ENCODE results near the gene ARHGEF7.

ARHGEF7 gene

DNA sequence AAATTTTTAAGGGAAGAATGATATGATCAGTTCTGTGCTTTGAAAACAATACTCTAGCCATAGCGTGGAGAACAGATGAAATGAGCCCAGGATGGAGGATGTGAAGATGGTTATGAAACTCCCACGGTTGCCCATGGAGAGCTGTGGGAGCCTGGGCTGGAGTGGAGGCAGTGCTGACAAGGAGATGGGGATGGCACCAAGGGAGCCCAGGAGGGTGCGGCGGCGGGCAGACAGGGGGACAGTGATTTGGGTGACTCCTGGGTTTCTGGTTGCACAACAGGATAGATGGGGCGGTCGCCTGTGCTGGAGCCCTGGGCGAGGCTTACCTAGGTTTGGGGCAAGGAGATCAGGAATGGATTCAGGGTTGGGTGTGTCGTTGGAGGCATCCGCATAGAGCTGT, 15.9 kb downstream of the ARHGEF7 start:
- TF ChIP-seq, protein P1, sequence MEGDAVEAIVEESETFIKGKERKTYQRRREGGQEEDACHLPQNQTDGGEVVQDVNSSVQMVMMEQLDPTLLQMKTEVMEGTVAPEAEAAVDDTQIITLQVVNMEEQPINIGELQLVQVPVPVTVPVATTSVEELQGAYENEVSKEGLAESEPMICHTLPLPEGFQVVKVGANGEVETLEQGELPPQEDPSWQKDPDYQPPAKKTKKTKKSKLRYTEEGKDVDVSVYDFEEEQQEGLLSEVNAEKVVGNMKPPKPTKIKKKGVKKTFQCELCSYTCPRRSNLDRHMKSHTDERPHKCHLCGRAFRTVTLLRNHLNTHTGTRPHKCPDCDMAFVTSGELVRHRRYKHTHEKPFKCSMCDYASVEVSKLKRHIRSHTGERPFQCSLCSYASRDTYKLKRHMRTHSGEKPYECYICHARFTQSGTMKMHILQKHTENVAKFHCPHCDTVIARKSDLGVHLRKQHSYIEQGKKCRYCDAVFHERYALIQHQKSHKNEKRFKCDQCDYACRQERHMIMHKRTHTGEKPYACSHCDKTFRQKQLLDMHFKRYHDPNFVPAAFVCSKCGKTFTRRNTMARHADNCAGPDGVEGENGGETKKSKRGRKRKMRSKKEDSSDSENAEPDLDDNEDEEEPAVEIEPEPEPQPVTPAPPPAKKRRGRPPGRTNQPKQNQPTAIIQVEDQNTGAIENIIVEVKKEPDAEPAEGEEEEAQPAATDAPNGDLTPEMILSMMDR (IDR thresholded peaks at IDR 0.05; ENCODE audit: insufficient read depth, low read length, poor library complexity, severe bottlenecking), result no peak
- H3K27me3 ChIP-seq (replicated peaks; ENCODE audit: control insufficient read depth, insufficient read depth, low read length), result no peaks in the 10 kb centered on the region
- no peaks in the 10 kb centered on the region for H3K36me3 ChIP-seq (ENCODE audit: control insufficient read depth, insufficient read depth, low read length)
- no peak for DNase-seq (ENCODE audit: extremely low read depth, insufficient read length)
- no peak overlapping the region for H3K4me3 ChIP-seq (replicated peaks; ENCODE audit: low read depth, low read length)

DNA sequence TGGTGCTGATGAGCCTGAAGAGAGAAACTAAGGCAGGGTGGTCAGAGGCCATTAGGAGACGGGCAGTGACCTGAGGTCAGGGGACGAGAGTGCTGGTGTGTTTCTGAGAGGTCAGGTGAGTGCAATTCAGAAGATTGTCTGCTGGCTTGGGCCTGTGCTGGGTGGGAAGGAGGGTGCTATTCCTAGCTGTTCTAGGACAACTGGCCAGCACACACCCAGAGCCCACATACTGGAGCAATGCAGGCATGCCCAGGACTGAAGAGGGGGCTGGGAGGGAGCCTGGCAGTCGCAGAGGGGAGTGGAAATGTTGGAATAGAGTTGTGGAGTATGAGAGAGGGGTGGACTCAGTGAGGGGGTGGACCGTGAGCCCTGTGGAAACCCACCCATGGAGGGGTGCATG, 16.5 kb downstream of the ARHGEF7 start:
- no peaks in the 10 kb centered on the region for H3K27me3 ChIP-seq (replicated peaks; ENCODE audit: control insufficient read depth, insufficient read depth, low read length)
- no peak overlapping the region for H3K4me3 ChIP-seq (replicated peaks; ENCODE audit: low read depth, low read length)
- H3K36me3 ChIP-seq (ENCODE audit: control insufficient read depth, insufficient read depth, low read length), result no peaks in the 10 kb centered on the region
- TF ChIP-seq, protein P1 (IDR thresholded peaks at IDR 0.05; ENCODE audit: insufficient read depth, low read length, poor library complexity, severe bottlenecking), result no peak
- DNase-seq (ENCODE audit: extremely low read depth, insufficient read length), result no peak

DNA sequence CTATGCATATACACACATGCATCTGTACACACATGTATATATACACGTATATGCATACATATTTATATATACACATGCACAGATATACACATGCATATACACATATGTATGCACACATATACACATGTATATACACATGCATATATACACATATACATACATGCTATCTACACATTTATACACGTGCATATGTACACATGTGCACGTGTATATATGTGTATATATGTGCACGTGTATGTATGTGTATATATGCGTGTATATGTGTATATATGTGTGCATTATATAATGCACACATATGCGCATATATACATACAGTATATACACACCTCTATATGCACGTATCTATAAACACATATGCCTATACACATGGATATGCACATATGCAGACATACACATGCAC, 17.8 kb downstream of the ARHGEF7 start:
- Histone ChIP-seq H3K36me3 (ENCODE audit: control insufficient read depth, insufficient read depth, low read length) (no peaks in the 10 kb centered on the region), H3K4me3 (replicated peaks; ENCODE audit: low read depth, low read length) (no peak overlapping the region), H3K27me3 (replicated peaks; ENCODE audit: control insufficient read depth, insufficient read depth, low read length) (no peaks in the 10 kb centered on the region)
- no peak for DNase-seq (ENCODE audit: extremely low read depth, insufficient read length)
- TF ChIP-seq, protein P1 (IDR thresholded peaks at IDR 0.05; ENCODE audit: insufficient read depth, low read length, poor library complexity, severe bottlenecking), result no peak

DNA sequence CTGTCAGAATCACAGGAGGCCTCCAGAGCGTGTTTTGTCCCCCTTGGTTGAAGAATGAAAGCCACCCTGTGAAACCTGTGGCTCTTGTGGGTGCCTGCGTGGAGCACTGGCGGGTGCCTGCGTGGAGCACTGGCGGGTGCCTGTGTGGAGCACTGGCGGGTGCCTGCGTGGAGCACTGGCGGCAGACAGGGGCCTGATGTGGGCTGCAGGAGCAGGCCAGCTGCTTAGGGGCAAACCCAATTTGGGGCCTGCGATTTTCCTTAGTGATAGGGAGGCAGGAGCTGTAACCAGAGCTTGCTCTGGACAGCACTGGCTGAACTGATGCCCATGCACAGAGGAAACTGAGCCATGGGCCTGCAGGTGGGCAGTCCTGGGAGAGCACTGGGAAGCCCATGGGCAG, 24.3 kb downstream of the ARHGEF7 start:
- TF ChIP-seq, protein P1 (IDR thresholded peaks at IDR 0.05; ENCODE audit: insufficient read depth, low read length, poor library complexity, severe bottlenecking), result no peak
- H3K36me3 ChIP-seq (ENCODE audit: control insufficient read depth, insufficient read depth, low read length), result no peaks in the 10 kb centered on the region
- DNase-seq (ENCODE audit: extremely low read depth, insufficient read length), result no peak
- no peak overlapping the region for H3K4me3 ChIP-seq (replicated peaks; ENCODE audit: low read depth, low read length)
- H3K27me3 ChIP-seq (replicated peaks; ENCODE audit: control insufficient read depth, insufficient read depth, low read length), result peaks cover 1% of the 10 kb centered on the region; the same call in 1 of the 2 replicates

DNA sequence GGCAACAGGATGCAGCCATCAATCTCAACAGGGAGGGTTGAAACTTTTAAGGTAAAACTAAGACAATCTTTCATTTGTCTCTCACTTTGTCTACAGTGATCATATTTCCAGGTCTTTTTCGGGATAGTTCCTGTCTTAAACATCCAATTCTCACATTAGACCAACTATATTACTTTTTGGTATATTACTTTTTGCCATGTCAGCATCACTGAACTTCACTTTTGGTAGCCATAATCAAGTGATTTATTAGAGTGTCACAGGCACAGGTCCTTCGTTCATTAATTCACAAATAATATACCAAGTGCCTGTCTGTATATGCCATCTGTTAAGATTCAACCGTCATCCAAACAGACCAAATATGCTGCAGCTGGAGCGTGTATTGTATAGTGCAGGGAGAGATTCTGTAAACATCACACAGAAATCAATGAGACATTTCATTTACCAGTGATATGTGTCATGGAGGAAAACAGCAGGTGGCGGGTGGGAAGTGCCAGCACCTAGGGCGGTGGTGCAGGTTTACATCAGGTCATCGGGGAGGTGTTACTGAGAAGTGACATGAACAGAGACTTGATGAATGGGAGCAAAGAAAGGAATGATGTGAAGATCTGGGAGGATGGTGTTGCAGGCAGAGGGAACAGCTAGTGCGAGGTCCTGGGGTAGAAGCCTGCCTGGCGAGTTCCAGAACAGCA, 24.9 kb downstream of the ARHGEF7 start:
- H3K4me3 ChIP-seq (replicated peaks; ENCODE audit: low read depth, low read length), result no peak overlapping the region
- no peak for DNase-seq (ENCODE audit: extremely low read depth, insufficient read length)
- H3K27me3 ChIP-seq (replicated peaks; ENCODE audit: control insufficient read depth, insufficient read depth, low read length), result peaks cover 1% of the 10 kb centered on the region; the same call in 1 of the 2 replicates
- TF ChIP-seq, protein P1 (IDR thresholded peaks at IDR 0.05; ENCODE audit: insufficient read depth, low read length, poor library complexity, severe bottlenecking), result no peak
- H3K36me3 ChIP-seq (ENCODE audit: control insufficient read depth, insufficient read depth, low read length), result no peaks in the 10 kb centered on the region

All from GM06990 (cell line).